Tibial artery (tissue), 4 donors: Measurements from ENCODE around the gene RHEB.

ENCODE experiments used
- DNase-seq, 2 donors: peaks; one replicate each; pipeline ENCODE4 v3.0.0-alpha.2; 2019
- H3K27ac ChIP-seq, 2 donors: fragments of 200-600 bp; sonication (generic) in 1 of 2; 1 replicate in 1 of 2; 2 replicates in 1 of 2; pipeline ENCODE4 v1.5.1; 2018 to 2019; ENCODE audit warnings: mild to moderate bottlenecking in 1 of 2
- H3K27me3 ChIP-seq, 2 donors: fragments of 200-600 bp; sonication (generic) in 1 of 2; one replicate each; pipeline versions ENCODE4 v1.5.1 to v1.6.0; 2016 to 2019
- H3K36me3 ChIP-seq, 3 donors: fragments of 200-600 bp; sonication (generic) in 2 of 3; one replicate each; pipeline ENCODE4 v1.5.1; 2016 to 2019; ENCODE audit warnings: mild to moderate bottlenecking in 2 of 3
- H3K4me1 ChIP-seq, 4 donors: fragments of 200-600 bp; sonication (generic) in 2 of 4; 1 replicate in 3 of 4; 2 replicates in 1 of 4; pipeline ENCODE4 v1.5.1; 2016 to 2019
- H3K4me3 ChIP-seq, 2 donors: fragments of 200-600 bp; sonication (generic) in 1 of 2; 1 replicate in 1 of 2; 2 replicates in 1 of 2; pipeline ENCODE4 v1.5.1; 2018 to 2019; ENCODE audit warnings: mild to moderate bottlenecking in 2 of 2
- H3K9me3 ChIP-seq, 3 donors: fragments of 200-600 bp; sonication (generic) in 1 of 3; one replicate each; pipeline ENCODE4 v1.5.1; 2016 to 2019
- intact Hi-C: fragments of 100-400 bp; cut with DNase I; formaldehyde crosslinking; loops from one replicate; pipeline ENCODE4 v1.15.0; 2023; ENCODE audit warnings: low total_unique reads
- TF ChIP-seq, protein P1 (sequence below), 2 experiments: fragments of 200-600 bp in 1 of 2; fragments of 450-650 bp in 1 of 2; IDR thresholded peaks; one replicate each; pipeline ENCODE4 v1.5.1; 2017 to 2019; ENCODE audit warnings: antibody characterized with exemption in 2 of 2, mild to moderate bottlenecking in 1 of 2, moderate library complexity in 1 of 2

The RHEB gene

DNA sequence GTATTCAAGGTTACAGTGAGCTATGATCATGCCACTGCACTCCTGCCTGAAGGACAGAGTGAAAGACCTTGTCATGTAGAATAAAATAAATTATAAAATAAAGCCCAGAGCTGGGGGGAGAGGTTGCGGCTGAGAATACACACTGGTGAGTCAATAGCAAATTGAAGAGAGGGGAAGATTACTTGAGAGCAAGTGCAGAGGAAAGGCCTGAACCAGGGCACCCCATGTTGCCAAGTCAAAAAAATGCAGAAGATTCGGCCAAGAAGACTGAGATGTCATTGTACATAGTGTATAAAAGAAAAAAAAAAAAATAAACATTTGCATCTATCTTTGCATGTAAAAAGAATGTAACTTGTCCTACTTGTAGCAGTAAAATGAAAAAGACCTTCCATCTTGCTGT lies 32.5 kb downstream of the RHEB start:
- Histone ChIP-seq H3K9me3 (no peaks in the 10 kb centered on the region), H3K4me3 (no peak overlapping the region), H3K27me3 (no peaks in the 10 kb centered on the region), H3K27ac (no peak overlapping the region), H3K36me3 (peaks cover 28 to 59% (median 50%) of the 10 kb centered on the region in 3 donors), H3K4me1 (peaks cover 0 to 60% (median 16%) of the 10 kb centered on the region in 4 donors)
- TF ChIP-seq, protein P1, sequence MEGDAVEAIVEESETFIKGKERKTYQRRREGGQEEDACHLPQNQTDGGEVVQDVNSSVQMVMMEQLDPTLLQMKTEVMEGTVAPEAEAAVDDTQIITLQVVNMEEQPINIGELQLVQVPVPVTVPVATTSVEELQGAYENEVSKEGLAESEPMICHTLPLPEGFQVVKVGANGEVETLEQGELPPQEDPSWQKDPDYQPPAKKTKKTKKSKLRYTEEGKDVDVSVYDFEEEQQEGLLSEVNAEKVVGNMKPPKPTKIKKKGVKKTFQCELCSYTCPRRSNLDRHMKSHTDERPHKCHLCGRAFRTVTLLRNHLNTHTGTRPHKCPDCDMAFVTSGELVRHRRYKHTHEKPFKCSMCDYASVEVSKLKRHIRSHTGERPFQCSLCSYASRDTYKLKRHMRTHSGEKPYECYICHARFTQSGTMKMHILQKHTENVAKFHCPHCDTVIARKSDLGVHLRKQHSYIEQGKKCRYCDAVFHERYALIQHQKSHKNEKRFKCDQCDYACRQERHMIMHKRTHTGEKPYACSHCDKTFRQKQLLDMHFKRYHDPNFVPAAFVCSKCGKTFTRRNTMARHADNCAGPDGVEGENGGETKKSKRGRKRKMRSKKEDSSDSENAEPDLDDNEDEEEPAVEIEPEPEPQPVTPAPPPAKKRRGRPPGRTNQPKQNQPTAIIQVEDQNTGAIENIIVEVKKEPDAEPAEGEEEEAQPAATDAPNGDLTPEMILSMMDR (IDR thresholded peaks at IDR 0.05) = no peak
- no peak for DNase-seq
- intact Hi-C loops = no loop called here

DNA sequence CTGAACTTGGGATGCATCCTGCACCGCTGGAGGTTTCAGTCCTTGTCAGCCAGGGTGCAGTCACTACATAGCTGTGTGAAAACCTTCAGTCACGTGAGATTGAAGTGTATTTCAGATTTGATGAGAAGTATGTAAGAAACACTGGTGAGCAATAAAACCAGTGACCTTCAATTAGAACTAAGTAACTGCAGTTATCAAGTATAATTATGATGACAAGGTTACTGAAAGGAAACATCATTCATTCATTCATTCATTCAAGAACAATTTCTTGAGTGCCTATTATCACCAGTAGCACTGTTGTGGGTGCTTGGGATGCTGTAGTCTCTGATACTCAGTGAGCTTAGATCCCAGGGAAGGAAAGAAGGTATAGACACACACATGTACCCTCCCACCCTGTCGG lies 33.6 kb downstream of the RHEB start:
- Histone ChIP-seq H3K9me3 (no peaks in the 10 kb centered on the region), H3K27ac (no peak overlapping the region), H3K4me3 (no peak overlapping the region), H3K27me3 (no peaks in the 10 kb centered on the region), H3K4me1 (peaks cover 0 to 49% (median 13%) of the 10 kb centered on the region in 4 donors), H3K36me3 (peaks cover 28 to 59% (median 56%) of the 10 kb centered on the region in 3 donors)
- TF ChIP-seq, protein P1 (IDR thresholded peaks at IDR 0.05) = no peak
- no peak for DNase-seq
- intact Hi-C loops = no loop called here

DNA sequence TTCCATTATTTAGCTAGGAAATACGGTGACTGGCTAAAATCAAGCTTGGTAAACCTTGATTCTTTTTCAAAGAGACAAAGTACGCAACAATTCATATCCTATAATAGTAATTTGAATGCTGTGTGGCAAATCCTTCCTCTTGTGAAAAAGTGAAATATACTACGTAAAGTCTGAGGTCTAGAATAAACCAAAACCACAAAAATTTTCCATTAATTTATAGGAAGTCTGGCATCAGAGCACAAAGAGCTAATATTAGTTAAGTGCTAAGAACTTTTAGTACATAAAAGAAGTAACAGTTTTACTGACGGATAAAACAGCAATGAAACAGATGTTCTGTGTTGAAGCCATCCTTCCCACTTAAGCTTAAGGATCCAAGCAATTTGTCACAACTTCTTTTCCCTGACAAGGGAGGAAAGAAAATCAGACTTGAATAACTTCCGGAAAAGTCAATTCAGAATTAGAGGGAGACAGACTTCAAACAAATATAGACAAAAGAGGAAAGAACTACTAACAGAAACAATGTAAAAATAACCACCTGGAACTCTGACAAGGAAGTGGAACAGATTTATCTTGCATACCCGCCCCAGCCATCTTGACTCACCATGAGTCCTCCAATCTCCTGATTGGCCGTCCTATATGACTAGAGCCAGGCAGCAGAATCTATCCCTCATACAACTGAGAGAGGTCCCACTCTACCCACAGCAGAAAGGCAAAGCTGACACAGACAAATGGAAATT lies 34.6 kb downstream of the RHEB start:
- H3K36me3 ChIP-seq = peaks cover 28 to 59% (median 56%) of the 10 kb centered on the region in 3 donors
- H3K4me1 ChIP-seq = peaks cover 0 to 40% (median 8%) of the 10 kb centered on the region in 4 donors
- peak overlapping the region in 1 of 2 donors; percentile 1 for H3K27ac ChIP-seq
- no peak overlapping the region for H3K4me3 ChIP-seq
- intact Hi-C loops = no loop called here
- no peaks in the 10 kb centered on the region for H3K9me3 ChIP-seq
- TF ChIP-seq, protein P1 (IDR thresholded peaks at IDR 0.05) = no peak
- no peak for DNase-seq
- H3K27me3 ChIP-seq = no peaks in the 10 kb centered on the region

DNA sequence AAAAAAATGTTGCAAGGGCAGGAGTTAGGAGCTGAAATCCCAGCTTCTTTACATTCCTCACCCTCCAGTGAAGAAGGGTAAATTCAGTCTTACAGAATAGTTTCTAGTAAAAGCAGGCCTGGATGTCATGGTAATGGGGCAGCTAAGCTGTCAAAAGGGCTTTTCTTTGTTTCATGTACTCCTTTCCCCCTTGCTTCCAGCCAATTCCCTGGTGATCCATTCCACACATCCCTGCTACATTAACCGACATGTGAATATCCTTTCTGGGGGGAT lies 36.0 kb downstream of the RHEB start:
- H3K36me3 ChIP-seq = peaks cover 15 to 48% (median 42%) of the 10 kb centered on the region in 3 donors
- no peaks in the 10 kb centered on the region for H3K27me3 ChIP-seq
- no peak overlapping the region for H3K27ac ChIP-seq
- H3K4me1 ChIP-seq = peaks cover 0 to 30% (median 5%) of the 10 kb centered on the region in 4 donors
- DNase-seq = no peak
- intact Hi-C loops = no loop called here
- no peaks in the 10 kb centered on the region for H3K9me3 ChIP-seq
- no peak overlapping the region for H3K4me3 ChIP-seq
- TF ChIP-seq, protein P1 (IDR thresholded peaks at IDR 0.05) = no peak

DNA sequence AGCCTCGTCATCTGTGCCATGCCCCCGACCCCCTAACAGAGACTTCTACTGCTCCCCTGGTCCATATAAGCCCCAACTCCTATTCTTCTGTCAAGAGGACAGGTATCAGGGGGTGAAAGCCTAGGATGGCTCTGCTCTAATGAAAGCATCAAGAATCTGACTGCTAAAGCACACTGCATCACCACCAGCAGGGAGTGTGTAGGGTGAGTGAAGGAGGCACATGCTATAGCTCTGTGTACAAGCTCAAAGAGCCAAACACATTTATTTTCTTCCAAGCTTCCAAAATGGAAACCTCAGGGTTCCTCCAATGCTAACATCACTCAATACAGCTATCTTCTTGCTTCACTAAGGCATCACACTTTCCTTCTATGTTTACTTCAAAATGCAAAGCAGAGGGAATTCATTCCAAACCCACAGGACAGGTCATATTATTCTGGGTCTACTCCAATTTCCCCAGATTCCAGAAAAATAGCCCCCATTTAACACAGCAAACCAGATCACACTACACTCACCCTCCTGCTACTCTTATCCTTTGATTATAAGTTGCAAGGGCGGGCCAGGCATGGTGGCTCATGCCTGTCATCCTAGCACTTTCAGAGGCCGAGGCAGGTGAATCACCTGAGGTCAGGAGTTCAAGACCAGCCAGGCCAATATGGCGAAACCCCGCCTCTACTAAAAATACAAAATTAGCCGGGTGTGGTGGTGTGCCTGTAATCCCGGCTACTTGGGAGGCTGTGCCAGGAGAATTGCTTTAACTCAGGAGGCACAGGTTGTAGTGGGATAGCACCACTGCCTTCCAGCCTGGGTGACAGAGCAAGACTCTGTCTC lies 36.6 kb downstream of the RHEB start:
- intact Hi-C loops = no loop called here
- no peaks in the 10 kb centered on the region for H3K9me3 ChIP-seq
- H3K27me3 ChIP-seq = no peaks in the 10 kb centered on the region
- TF ChIP-seq, protein P1 (IDR thresholded peaks at IDR 0.05) = no peak
- no peak overlapping the region for H3K27ac ChIP-seq
- H3K4me1 ChIP-seq = peaks cover 0 to 30% (median 5%) of the 10 kb centered on the region in 4 donors
- no peak overlapping the region for H3K4me3 ChIP-seq
- no peak for DNase-seq
- peaks cover 14 to 44% (median 42%) of the 10 kb centered on the region in 3 donors for H3K36me3 ChIP-seq
